GM18526 (cell line): ENCODE data around the gene GNAO1.

Experiments
- POLR2A ChIP-seq: IDR thresholded peaks from 3 replicates; pipeline ENCODE4 v1.6.1; 2011; ENCODE audit not compliant: insufficient read length; ENCODE audit errors: extremely low read depth

GNAO1 gene

DNA sequence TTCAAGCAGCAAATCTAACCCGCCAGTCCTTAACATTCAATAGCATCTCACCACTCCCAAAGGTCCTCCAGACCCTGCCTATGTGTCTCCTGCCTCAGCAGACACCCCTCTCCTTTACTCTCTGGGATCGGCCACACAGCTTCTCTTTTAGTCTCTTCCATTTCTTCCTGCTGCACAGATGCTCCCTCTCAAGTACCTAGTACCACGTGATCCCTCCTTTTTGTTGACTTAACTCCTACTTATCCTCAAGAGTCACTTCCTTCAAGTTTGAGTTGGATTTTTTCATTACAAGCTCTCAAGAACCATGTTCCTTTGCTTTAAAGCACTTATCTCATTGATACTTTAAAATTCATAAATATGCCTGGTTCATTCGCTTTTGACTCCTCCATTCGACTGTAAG lies 209.2 kb downstream of the GNAO1 start:
- TF ChIP-seq POLR2A = no peak

DNA sequence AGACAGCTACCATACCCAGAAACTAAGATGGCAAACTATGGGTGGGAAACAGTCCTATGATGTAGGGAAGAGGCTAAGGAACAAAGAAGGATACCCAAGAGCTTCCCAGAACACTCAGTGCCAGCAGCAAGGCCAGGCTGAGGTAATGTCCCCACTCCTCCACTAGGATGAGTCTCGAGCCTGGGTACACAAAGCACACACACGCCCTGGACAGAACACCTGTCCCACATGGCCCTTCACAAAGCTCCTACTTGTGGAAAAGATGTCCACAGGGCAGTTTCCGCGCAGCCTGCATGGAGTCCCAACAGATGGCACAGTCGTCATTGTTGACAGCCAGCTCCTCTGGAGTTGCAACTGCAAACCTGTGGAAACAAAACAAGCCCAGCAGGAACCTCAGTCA lies 210.2 kb downstream of the GNAO1 start:
- TF ChIP-seq POLR2A = no peak

DNA sequence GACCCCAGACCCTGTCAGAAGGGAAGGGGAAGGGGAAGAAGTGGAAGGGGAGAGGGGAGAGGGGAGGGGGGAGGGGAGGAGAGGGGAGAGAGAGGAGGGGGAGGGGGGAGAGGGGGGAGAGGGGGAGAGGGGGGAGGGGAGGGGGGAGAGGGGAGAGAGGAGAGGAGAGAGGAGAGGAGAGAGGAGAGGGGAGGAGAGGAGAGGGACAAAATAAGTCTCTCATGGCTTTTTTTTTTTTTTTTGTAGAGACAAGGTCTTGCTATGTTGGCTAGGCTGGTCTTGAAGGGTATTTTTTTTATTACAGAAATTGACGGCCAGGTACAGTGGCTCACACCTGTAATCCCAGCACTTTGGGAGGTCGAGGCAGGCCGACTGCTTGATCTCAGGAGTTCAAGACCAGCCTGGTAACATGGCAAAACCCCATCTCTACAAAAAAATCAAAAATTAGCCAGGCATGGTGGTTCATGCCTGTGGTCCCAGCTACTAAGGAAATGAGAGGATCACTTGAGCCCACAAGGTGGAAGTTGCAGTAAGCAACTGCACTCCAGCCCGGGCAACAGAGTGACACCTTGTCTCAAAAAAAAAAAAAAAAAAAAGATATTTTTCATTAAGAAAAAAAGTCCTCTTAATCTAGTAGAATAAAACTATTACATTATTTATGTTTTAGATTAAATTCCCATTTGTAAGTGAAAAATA lies 214.8 kb downstream of the GNAO1 start:
- no peak for TF ChIP-seq POLR2A
